WTC11 (cell line): ENCODE data around the gene SYTL2. TPM values are rescaled to one million over a fixed set of nuclear protein-coding genes. Genes with fewer than 3 reads are reported as not detected.

ENCODE experiments used
- ATAC-seq: fragments of 200-7000 bp; cut with Tn5 transposase; 2 replicates; pipeline ENCODE4 v1.10.0; 2021; ENCODE audit warnings: mild to moderate bottlenecking, moderate library complexity
- CTCF ChIA-PET: fragments of 300-600 bp; sonication (Branson Sonifier 250); formaldehyde crosslinking; loops from one replicate; lab custom pipeline; 2021; ENCODE audit warnings: antibody characterized with exemption; lab: Charles Lee
- POLR2A ChIA-PET: fragments of 350-600 bp; sonication (Branson Sonifier 250); formaldehyde crosslinking; loops from one replicate; lab custom pipeline; 2021; ENCODE audit warnings: antibody characterized with exemption; lab: Charles Lee
- DNase-seq: peaks from one replicate; pipeline ENCODE4 v3.0.0; 2021; ENCODE audit warnings: low spot score
- H3K27ac Mint-ChIP-seq: 2 replicates; pipeline ENCODE4 v1.8.0; 2021; ENCODE audit warnings: mixed read lengths
- H3K27me3 Mint-ChIP-seq: 2 replicates; pipeline ENCODE4 v1.8.0; 2021; ENCODE audit warnings: low read depth, mild to moderate bottlenecking, moderate library complexity, mixed read lengths
- H3K36me3 Mint-ChIP-seq: 2 replicates; pipeline ENCODE4 v1.8.0; 2021; ENCODE audit warnings: mixed read lengths
- H3K4me1 Mint-ChIP-seq: 2 replicates; pipeline ENCODE4 v1.8.0; 2022; ENCODE audit warnings: mixed read lengths
- H3K4me3 Mint-ChIP-seq: 2 replicates; pipeline ENCODE4 v1.8.0; 2021; ENCODE audit warnings: mild to moderate bottlenecking, moderate library complexity, mixed read lengths
- H3K9me3 Mint-ChIP-seq: 2 replicates; pipeline ENCODE4 v1.8.0; 2021; ENCODE audit warnings: mixed read lengths
- CBFB ChIP-seq: sonication (generic); formaldehyde crosslinking; IDR thresholded peaks from 2 replicates; pipeline ENCODE4 v1.8.1; 2022; ENCODE audit warnings: mild to moderate bottlenecking, low read depth, missing genetic modification reagents
- E2F4 ChIP-seq: sonication (generic); formaldehyde crosslinking; IDR thresholded peaks from 2 replicates; pipeline ENCODE4 v1.8.1; 2022; ENCODE audit warnings: low read depth, mild to moderate bottlenecking, moderate library complexity, missing genetic modification reagents, borderline replicate concordance
- EMX1 ChIP-seq: fragments of 250-450 bp; sonication (Bioruptor Pico); IDR thresholded peaks from 2 replicates; pipeline ENCODE4 v1.8.0; 2021; ENCODE audit warnings: mild to moderate bottlenecking
- FOXK1 ChIP-seq: sonication (generic); formaldehyde crosslinking; IDR thresholded peaks from 2 replicates; pipeline ENCODE4 v1.8.0; 2022; ENCODE audit warnings: mild to moderate bottlenecking, moderate library complexity, missing genetic modification reagents
- MXD4 ChIP-seq: fragments of 250-450 bp; sonication (Bioruptor Pico); IDR thresholded peaks from 2 replicates; pipeline ENCODE4 v1.8.0; 2021; ENCODE audit warnings: mild to moderate bottlenecking, moderate library complexity, borderline replicate concordance
- NR3C1 ChIP-seq: sonication (generic); formaldehyde crosslinking; conservative IDR thresholded peaks from 2 replicates; pipeline ENCODE4 v1.8.1; 2023; ENCODE audit warnings: low read depth, mild to moderate bottlenecking, missing genetic modification reagents
- TEAD1 ChIP-seq: sonication (generic); formaldehyde crosslinking; IDR thresholded peaks from 2 replicates; pipeline ENCODE4 v1.8.0; 2022; ENCODE audit warnings: mild to moderate bottlenecking, missing genetic modification reagents
- TEAD4 ChIP-seq: sonication (generic); formaldehyde crosslinking; IDR thresholded peaks from 2 replicates; pipeline ENCODE4 v1.8.0; 2022; ENCODE audit warnings: mild to moderate bottlenecking, missing genetic modification reagents
- ZBTB21 ChIP-seq: sonication (generic); formaldehyde crosslinking; IDR thresholded peaks from 2 replicates; pipeline ENCODE4 v1.8.1; 2023; ENCODE audit warnings: mild to moderate bottlenecking, missing genetic modification reagents, borderline replicate concordance
- ZNF219 ChIP-seq: sonication (generic); formaldehyde crosslinking; IDR thresholded peaks from 2 replicates; pipeline ENCODE4 v1.8.0; 2023; ENCODE audit warnings: missing genetic modification reagents, mild to moderate bottlenecking, borderline replicate concordance
- ZNF416 ChIP-seq: fragments of 250-450 bp; sonication (Bioruptor Pico); IDR thresholded peaks from 2 replicates; pipeline ENCODE4 v1.9.0; 2021; ENCODE audit warnings: mild to moderate bottlenecking, inconsistent platforms
- total RNA-seq: library from RNA; stranded (reverse); gene quantifications from 3 replicates; pipeline ENCODE4 v1.2.3, GENCODE V29; 2021
- TF ChIP-seq, protein P1 (sequence below): sonication (generic); formaldehyde crosslinking; IDR thresholded peaks from 2 replicates; pipeline ENCODE4 v1.8.0; 2022; ENCODE audit warnings: mild to moderate bottlenecking, missing genetic modification reagents
- TF ChIP-seq, protein P2 (sequence below): sonication (generic); formaldehyde crosslinking; IDR thresholded peaks from 2 replicates; pipeline ENCODE4 v1.8.1; 2022; ENCODE audit warnings: mild to moderate bottlenecking, missing genetic modification reagents, moderate library complexity, borderline replicate concordance
- TF ChIP-seq, protein P3 (sequence below): sonication (generic); formaldehyde crosslinking; conservative IDR thresholded peaks from 2 replicates; pipeline ENCODE4 v1.8.1; 2023; ENCODE audit warnings: mild to moderate bottlenecking, low read depth, missing genetic modification reagents, moderate library complexity

SYTL2 gene
- total RNA-seq, 1 experiment from 2014 or later: 7.1 TPM

- TF ChIP-seq E2F4 (CRISPR knock-in tag) (no peak), EMX1 (CRISPR knock-in tag) (no peak), NR3C1 (no peak), ZNF416 (no peak)
- TF ChIP-seq, protein P1, sequence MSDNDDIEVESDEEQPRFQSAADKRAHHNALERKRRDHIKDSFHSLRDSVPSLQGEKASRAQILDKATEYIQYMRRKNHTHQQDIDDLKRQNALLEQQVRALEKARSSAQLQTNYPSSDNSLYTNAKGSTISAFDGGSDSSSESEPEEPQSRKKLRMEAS (CRISPR knock-in tag): no peak
Measured at GRCh38 chr11:85806016-85806415, 4.9 kb downstream of the SYTL2 start (continued).

GRCh38 chr11:85805387-85805786 is 5.6 kb downstream of the SYTL2 start:
- ChIA-PET POLR2A (no interaction called here), CTCF (interaction anchor here (0.7 to 0.9 kb wide), 2 partner anchors 50 to 627 kb away, joined by 3 to 4 read pairs; partner anchors contain the start of gene CCDC83)
- DNase-seq: no peak
- TF ChIP-seq ZNF219 (CRISPR knock-in tag): no peak
- no peak for TF ChIP-seq FOXK1 (CRISPR knock-in tag)
- H3K4me3 Mint-ChIP-seq: no peak overlapping the region
- peaks cover 13% of the 10 kb centered on the region for H3K4me1 Mint-ChIP-seq
- peaks cover 18% of the 10 kb centered on the region for H3K27me3 Mint-ChIP-seq
- no peak for ATAC-seq
- H3K9me3 Mint-ChIP-seq: no peaks in the 10 kb centered on the region
- no peaks in the 10 kb centered on the region for H3K36me3 Mint-ChIP-seq
- H3K27ac Mint-ChIP-seq: no peak overlapping the region

GRCh38 chr11:85803920-85804319 is 7.0 kb downstream of the SYTL2 start:
- Mint-ChIP-seq H3K9me3 (no peaks in the 10 kb centered on the region), H3K27me3 (peaks cover 3% of the 10 kb centered on the region)
- no peak for DNase-seq
- TF ChIP-seq CBFB (CRISPR knock-in tag) (no peak), MXD4 (CRISPR knock-in tag) (no peak)
- TF ChIP-seq, all 79 proteins: peak for 0
- Mint-ChIP-seq H3K27ac (no peak overlapping the region), H3K4me3 (no peak overlapping the region), H3K36me3 (no peaks in the 10 kb centered on the region), H3K4me1 (peaks cover 5% of the 10 kb centered on the region; the same call in 1 of the 2 replicates)
- POLR2A ChIA-PET: no interaction called here
- CTCF ChIA-PET: no interaction called here
- no peak for ATAC-seq

DNA sequence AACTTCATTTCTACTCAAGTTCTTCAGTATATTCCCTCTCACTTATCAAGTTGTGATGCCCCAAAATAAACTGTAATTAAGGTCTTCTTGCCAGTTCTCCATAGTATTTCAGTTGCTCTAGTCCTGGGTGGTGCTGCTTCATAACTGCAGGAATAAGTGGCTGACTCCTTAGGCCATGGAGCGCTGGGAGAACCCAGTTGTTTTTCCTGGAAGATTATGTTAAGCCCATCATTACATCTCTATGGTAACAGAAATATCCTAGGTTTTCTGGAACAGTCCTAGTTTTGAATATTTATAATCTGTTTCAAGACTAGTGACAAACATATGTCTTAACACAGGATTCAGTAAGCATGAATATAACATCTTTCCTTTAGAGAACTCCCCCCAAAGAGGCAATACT is 7.6 kb downstream of the SYTL2 start:
- no peak for ATAC-seq
- peaks cover 5% of the 10 kb centered on the region; the same call in 1 of the 2 replicates for H3K4me1 Mint-ChIP-seq
- no peaks in the 10 kb centered on the region; the same call in 1 of the 2 replicates for H3K27me3 Mint-ChIP-seq
- TF ChIP-seq ZNF219 (CRISPR knock-in tag) (no peak), ZBTB21 (CRISPR knock-in tag) (no peak), TEAD4 (CRISPR knock-in tag) (no peak), TEAD1 (CRISPR knock-in tag) (no peak)
- TF ChIP-seq, protein P2, sequence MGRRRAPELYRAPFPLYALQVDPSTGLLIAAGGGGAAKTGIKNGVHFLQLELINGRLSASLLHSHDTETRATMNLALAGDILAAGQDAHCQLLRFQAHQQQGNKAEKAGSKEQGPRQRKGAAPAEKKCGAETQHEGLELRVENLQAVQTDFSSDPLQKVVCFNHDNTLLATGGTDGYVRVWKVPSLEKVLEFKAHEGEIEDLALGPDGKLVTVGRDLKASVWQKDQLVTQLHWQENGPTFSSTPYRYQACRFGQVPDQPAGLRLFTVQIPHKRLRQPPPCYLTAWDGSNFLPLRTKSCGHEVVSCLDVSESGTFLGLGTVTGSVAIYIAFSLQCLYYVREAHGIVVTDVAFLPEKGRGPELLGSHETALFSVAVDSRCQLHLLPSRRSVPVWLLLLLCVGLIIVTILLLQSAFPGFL (CRISPR knock-in tag): no peak
- TF ChIP-seq, protein P3, sequence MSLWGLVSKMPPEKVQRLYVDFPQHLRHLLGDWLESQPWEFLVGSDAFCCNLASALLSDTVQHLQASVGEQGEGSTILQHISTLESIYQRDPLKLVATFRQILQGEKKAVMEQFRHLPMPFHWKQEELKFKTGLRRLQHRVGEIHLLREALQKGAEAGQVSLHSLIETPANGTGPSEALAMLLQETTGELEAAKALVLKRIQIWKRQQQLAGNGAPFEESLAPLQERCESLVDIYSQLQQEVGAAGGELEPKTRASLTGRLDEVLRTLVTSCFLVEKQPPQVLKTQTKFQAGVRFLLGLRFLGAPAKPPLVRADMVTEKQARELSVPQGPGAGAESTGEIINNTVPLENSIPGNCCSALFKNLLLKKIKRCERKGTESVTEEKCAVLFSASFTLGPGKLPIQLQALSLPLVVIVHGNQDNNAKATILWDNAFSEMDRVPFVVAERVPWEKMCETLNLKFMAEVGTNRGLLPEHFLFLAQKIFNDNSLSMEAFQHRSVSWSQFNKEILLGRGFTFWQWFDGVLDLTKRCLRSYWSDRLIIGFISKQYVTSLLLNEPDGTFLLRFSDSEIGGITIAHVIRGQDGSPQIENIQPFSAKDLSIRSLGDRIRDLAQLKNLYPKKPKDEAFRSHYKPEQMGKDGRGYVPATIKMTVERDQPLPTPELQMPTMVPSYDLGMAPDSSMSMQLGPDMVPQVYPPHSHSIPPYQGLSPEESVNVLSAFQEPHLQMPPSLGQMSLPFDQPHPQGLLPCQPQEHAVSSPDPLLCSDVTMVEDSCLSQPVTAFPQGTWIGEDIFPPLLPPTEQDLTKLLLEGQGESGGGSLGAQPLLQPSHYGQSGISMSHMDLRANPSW (CRISPR knock-in tag): no peak
- no peaks in the 10 kb centered on the region for H3K9me3 Mint-ChIP-seq
- H3K36me3 Mint-ChIP-seq: no peaks in the 10 kb centered on the region
- no peak for DNase-seq
- ChIA-PET CTCF (no interaction called here), POLR2A (no interaction called here)
- no peak overlapping the region for H3K4me3 Mint-ChIP-seq
- no peak overlapping the region for H3K27ac Mint-ChIP-seq
